Kidney (tissue), 14 donors: ENCODE measurements around the gene SLC66A1. TPM values are rescaled to one million over a fixed set of nuclear protein-coding genes. Genes with fewer than 3 reads are reported as not detected.

Experiments used
- DNase-seq, 5 donors: peaks; one replicate each; pipeline ENCODE4 v3.0.0-alpha.2; 2013 to 2020
- FAIRE-seq: peaks from 2 replicates; lab custom pipeline; 2012; peaks lifted over from hg19 to GRCh38; lab: Jason Lieb, UNC
- H3K27ac ChIP-seq, 2 donors: one replicate each; pipeline ENCODE4 v1.7.0; 2013; ENCODE audit warnings: low read depth in 2 of 2, low read length in 2 of 2, inconsistent platforms in 1 of 2
- H3K27me3 ChIP-seq: one replicate; pipeline ENCODE4 v1.7.1; 2013; ENCODE audit warnings: low read length, inconsistent platforms; ENCODE audit not compliant: control insufficient read depth, insufficient read depth
- H3K36me3 ChIP-seq, 3 donors: one replicate each; pipeline versions ENCODE4 v1.7.0 to v1.7.1; 2013; ENCODE audit warnings: low read length in 3 of 3, control low read depth in 1 of 3, inconsistent platforms in 1 of 3; ENCODE audit not compliant: insufficient read depth in 3 of 3, control insufficient read depth in 2 of 3
- H3K4me1 ChIP-seq, 3 donors: one replicate each; pipeline versions ENCODE4 v1.7.0 to v1.7.1; 2013; ENCODE audit warnings: low read length in 3 of 3, inconsistent platforms in 1 of 3, low read depth in 1 of 3; ENCODE audit not compliant: control insufficient read depth in 2 of 3, insufficient read depth in 2 of 3
- H3K4me3 ChIP-seq, 3 donors: one replicate each; pipeline versions ENCODE4 v1.7.0 to v1.8.1; 2013; ENCODE audit warnings: low read length in 3 of 3, control low read depth in 1 of 3, inconsistent platforms in 1 of 3
- H3K9ac ChIP-seq, 3 donors: one replicate each; pipeline versions ENCODE4 v1.7.0 to v1.7.1; 2013; ENCODE audit warnings: low read length in 3 of 3, control low read depth in 1 of 3, inconsistent platforms in 1 of 3
- H3K9me3 ChIP-seq, 3 donors: one replicate each; pipeline versions ENCODE4 v1.7.0 to v1.7.1; 2013; ENCODE audit warnings: low read length in 3 of 3, control low read depth in 1 of 3, inconsistent platforms in 1 of 3; ENCODE audit not compliant: control insufficient read depth in 2 of 3, insufficient read depth in 1 of 3
- CTCF ChIP-seq: IDR thresholded peaks from 3 replicates; pipeline ENCODE4 v1.5.1; 2012; ENCODE audit warnings: mild to moderate bottlenecking, moderate library complexity, borderline replicate concordance; ENCODE audit not compliant: insufficient read depth; ENCODE audit errors: extremely low read depth
- intact Hi-C: fragments of 100-400 bp; cut with DNase I; formaldehyde crosslinking; loops from one replicate; pipeline ENCODE4 v1.11.1; 2022
- polyA plus RNA-seq: library from polyadenylated mRNA; stranded (reverse); fragments of 350-450 nt; fragmentation: Illumina TruSeq; extraction: RNeasy Lipid Tissue Mini Kit (QIAGEN cat#74804); gene quantifications from one replicate; pipeline ENCODE4 v1.2.3, GENCODE V29; 2014; ENCODE audit warnings: low read depth, low replicate concordance; ENCODE audit not compliant: insufficient read depth
- total RNA-seq: library from RNA; stranded (reverse); fragmentation: NEBNext Ultra II Directional; extraction: Animal tissue kit (Norgen Biotek cat#: 25700); gene quantifications from one replicate; pipeline ENCODE4 v1.2.1, GENCODE V29; 2021
- donor health status: control.
- donor health status: control.
- donor health status: control.
- donor health status: control.
- donor health status: control.
- donor health status: DM: yes; HTN: yes; CAD: no.
- donor health status: Normal renal cell carcinoma (clear cell type).

Gene SLC66A1
- total and polyA plus RNA-seq, 2 donors from 2014 or later, result 12.2 to 14.7 TPM

GRCh38 chr1:19356266-19356665 is 44.1 kb downstream of the SLC66A1 start:
- intact Hi-C loops, result no loop called here
- no peaks in the 10 kb centered on the region for H3K27me3 ChIP-seq
- FAIRE-seq, result no peak
- H3K4me3 ChIP-seq, result no peak overlapping the region
- no peak for TF ChIP-seq CTCF
- H3K4me1 ChIP-seq, result no peaks in the 10 kb centered on the region
- H3K9me3 ChIP-seq, result no peaks in the 10 kb centered on the region
- DNase-seq, result no peak
- no peak overlapping the region for H3K9ac ChIP-seq
- H3K36me3 ChIP-seq, result peaks cover 5 to 21% (median 17%) of the 10 kb centered on the region in 3 donors
- H3K27ac ChIP-seq, result no peak overlapping the region

DNA sequence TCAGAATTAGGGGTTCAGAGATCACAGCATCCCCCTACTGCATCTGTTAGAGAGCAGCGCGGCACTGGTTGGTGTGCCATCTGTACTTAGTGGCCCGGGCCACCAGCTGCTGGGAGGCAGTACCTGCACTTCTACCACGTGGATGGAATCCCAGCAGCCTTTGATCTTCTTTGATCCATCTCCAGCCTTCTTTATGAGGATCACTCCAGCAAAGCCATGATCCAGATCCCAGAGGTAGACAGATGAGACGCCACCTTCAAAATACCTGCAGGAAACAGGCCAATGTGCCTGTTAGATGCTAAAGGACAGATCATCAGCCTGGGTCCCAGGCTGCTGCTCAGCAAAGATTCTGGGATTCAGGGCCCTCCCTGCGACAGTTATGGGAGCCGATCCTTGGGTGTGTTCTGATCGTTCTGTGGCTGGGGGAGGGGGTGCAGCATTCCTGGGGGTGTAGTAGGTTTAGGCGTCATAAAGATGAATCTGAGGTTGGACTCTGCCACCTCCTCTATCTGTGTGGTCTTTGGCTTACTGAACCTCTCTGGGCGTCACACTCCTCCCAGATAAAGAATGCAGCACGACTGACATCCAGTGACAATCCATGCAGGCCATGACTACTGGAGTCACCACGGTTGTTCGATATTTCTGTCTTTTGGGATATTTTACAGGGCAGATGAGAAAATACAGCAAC is 45.3 kb downstream of the SLC66A1 start:
- no peak for FAIRE-seq

GRCh38 chr1:19358710-19359109 is 46.6 kb downstream of the SLC66A1 start:
- FAIRE-seq, result no peak

More for the DNA sequence above, 45.3 kb downstream of the SLC66A1 start:
- no peak overlapping the region for H3K4me3 ChIP-seq
- H3K9me3 ChIP-seq, result no peaks in the 10 kb centered on the region
- H3K9ac ChIP-seq, result no peak overlapping the region
- no peak for DNase-seq
- TF ChIP-seq CTCF, result no peak
- peaks cover 5 to 21% (median 17%) of the 10 kb centered on the region in 3 donors for H3K36me3 ChIP-seq
- H3K27me3 ChIP-seq, result no peaks in the 10 kb centered on the region
- intact Hi-C loops, result no loop called here
- no peaks in the 10 kb centered on the region for H3K4me1 ChIP-seq
- no peak overlapping the region for H3K27ac ChIP-seq

More at GRCh38 chr1:19358710-19359109, 46.6 kb downstream of the SLC66A1 start:
- no peak overlapping the region for H3K4me3 ChIP-seq
- DNase-seq, result no peak
- H3K9ac ChIP-seq, result no peak overlapping the region
- no peak overlapping the region for H3K27ac ChIP-seq
- H3K36me3 ChIP-seq, result peaks cover 5 to 19% (median 17%) of the 10 kb centered on the region in 3 donors
- TF ChIP-seq CTCF, result no peak
- intact Hi-C loops, result no loop called here
- no peaks in the 10 kb centered on the region for H3K9me3 ChIP-seq
- H3K4me1 ChIP-seq, result no peaks in the 10 kb centered on the region
- no peaks in the 10 kb centered on the region for H3K27me3 ChIP-seq
